Measurements from ENCODE around the gene FAM228A. TPM values are rescaled to one million over a fixed set of nuclear protein-coding genes. Genes with fewer than 3 reads are reported as not detected.
A peak's percentile ranks its signal among the peaks of the same experiment; 100 is the strongest.
"Not testable (repeated sequence)": the region's sequence is repeated elsewhere in the genome, so short reads cannot be mapped to it uniquely, and the experiment has no call there.

Gene FAM228A
- not detected in 2 replicates for total RNA-seq (2014; rRNA removed)
- percentile 20 among the genes with signal in this experiment for Bru-seq, nascent RNA
- BruChase-seq, experiment 1, labeled RNA remaining after a 6-hour chase, result percentile 30 among the genes with signal in this experiment
- BruChase-seq, experiment 2, labeled RNA remaining after a 2-hour chase, result percentile 52 among the genes with signal in this experiment
- long read RNA-seq, result 0 reads

DNA sequence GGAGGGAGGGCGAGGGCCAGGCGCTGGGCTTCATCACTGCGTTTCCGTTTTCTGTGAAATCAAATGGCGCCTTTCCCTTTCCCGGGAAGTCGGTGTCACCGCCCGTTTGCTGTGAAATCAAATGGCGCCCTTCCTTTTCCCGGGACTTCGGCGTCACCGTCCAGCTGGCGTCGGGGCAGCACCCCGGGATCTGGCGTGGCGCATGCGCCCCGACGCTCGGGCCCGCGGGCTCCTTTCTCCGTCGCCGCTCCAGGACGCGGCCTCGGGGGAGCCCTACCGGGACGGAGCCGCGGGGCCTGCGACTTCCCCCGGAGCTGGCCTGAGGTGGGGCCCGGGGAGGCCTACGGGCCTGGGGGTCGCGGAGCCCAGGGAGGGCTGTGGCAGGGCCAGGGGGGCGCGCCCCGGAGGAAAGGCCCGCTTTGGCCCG lies at the start of gene FAM228A:
FAM228A (plus strand) TSS at position 203 of the 427 bp plus-strand sequence. CDS start 428 bp downstream, outside the sequence.
- no TSS peak for BruUV-seq (replicated peaks)
- no peak within 1 kb of the TSS for H3K9ac ChIP-seq (ENCODE audit: low read length)
- H2AFZ ChIP-seq (ENCODE audit: low read length), result no peak within 1 kb of the TSS
- POLR2A ChIA-PET (ENCODE audit: unreplicated experiment), result no interaction called here
- H3K36me3 ChIP-seq (ENCODE audit: low read depth, low read length), result no peaks in the 10 kb centered on the region
- CTCF ChIA-PET, result no interaction called here
- no peaks in the 10 kb centered on the region for H3K9me3 ChIP-seq (ENCODE audit: low read length)
- no peaks in the 10 kb centered on the region for H3K79me2 ChIP-seq (ENCODE audit: low read length)
- H3K27me3 ChIP-seq (ENCODE audit: low read length), result no peaks in the 10 kb centered on the region
- no peak within 1 kb of the TSS for H3K4me2 ChIP-seq (ENCODE audit: low read length)
- H3K9me2 ChIP-seq (replicated peaks; ENCODE audit: low read length), result no peaks in the 10 kb centered on the region
- H3K4me1 ChIP-seq (ENCODE audit: insufficient read depth, low read length), result no peaks in the 10 kb centered on the region
- H3K27ac ChIP-seq (ENCODE audit: low read length), result no peak within 1 kb of the TSS
- DNase-seq, result no peak
- H4K20me1 ChIP-seq (ENCODE audit: low read length), result no peaks in the 10 kb centered on the region
- intact Hi-C loops (cut with micrococcal nuclease), result no loop called here
- H3F3A ChIP-seq (ENCODE audit: low read length, unreplicated experiment), result no peaks in the 10 kb centered on the region
- no peak for TF ChIP-seq EZH2 (IDR thresholded peaks at IDR 0.05; ENCODE audit: low read length, unreplicated experiment)
- no peak for ATAC-seq
- H3K4me3 ChIP-seq (ENCODE audit: low read length), result no peak within 1 kb of the TSS

DNA sequence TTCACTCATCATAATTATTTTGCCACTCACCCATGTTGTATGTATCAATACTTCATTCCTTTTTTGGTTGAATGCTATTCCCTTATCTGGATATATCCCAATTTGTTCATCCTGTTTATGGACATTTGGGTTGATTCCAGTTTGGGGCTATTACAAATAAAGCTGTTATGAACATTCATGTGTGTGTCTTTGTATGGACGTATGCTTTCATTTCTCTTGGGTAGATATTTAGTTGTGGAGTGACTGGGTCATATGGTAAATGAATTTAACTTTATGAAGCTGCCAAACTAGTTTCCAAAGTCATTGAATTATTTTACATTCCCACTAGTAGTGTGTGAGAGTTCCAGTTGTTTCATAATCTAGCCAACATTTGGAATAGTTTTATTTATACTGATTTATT lies 48.9 kb upstream of the FAM228A start:
- Histone ChIP-seq H3K27me3 (ENCODE audit: low read length) (no peaks in the 10 kb centered on the region), H3K27ac (ENCODE audit: low read length) (no peak overlapping the region), H3K36me3 (ENCODE audit: low read depth, low read length) (no peaks in the 10 kb centered on the region), H3K4me2 (ENCODE audit: low read length) (no peak overlapping the region), H3K9me3 (ENCODE audit: low read length) (no peaks in the 10 kb centered on the region), H3K79me2 (ENCODE audit: low read length) (peaks cover 18% of the 10 kb centered on the region), H3K9me2 (replicated peaks; ENCODE audit: low read length) (no peaks in the 10 kb centered on the region), H2AFZ (ENCODE audit: low read length) (no peak overlapping the region), H3F3A (ENCODE audit: low read length, unreplicated experiment) (no peaks in the 10 kb centered on the region), H3K4me3 (ENCODE audit: low read length) (no peak overlapping the region), H3K9ac (ENCODE audit: low read length) (no peak overlapping the region), H4K20me1 (ENCODE audit: low read length) (no peaks in the 10 kb centered on the region), H3K4me1 (ENCODE audit: insufficient read depth, low read length) (peaks cover 12% of the 10 kb centered on the region)
- intact Hi-C loops (cut with micrococcal nuclease), result no loop called here
- ATAC-seq (no peak), DNase-seq (no peak)
- TF ChIP-seq, protein P1, sequence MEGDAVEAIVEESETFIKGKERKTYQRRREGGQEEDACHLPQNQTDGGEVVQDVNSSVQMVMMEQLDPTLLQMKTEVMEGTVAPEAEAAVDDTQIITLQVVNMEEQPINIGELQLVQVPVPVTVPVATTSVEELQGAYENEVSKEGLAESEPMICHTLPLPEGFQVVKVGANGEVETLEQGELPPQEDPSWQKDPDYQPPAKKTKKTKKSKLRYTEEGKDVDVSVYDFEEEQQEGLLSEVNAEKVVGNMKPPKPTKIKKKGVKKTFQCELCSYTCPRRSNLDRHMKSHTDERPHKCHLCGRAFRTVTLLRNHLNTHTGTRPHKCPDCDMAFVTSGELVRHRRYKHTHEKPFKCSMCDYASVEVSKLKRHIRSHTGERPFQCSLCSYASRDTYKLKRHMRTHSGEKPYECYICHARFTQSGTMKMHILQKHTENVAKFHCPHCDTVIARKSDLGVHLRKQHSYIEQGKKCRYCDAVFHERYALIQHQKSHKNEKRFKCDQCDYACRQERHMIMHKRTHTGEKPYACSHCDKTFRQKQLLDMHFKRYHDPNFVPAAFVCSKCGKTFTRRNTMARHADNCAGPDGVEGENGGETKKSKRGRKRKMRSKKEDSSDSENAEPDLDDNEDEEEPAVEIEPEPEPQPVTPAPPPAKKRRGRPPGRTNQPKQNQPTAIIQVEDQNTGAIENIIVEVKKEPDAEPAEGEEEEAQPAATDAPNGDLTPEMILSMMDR (conservative IDR thresholded peaks at IDR 0.05; ENCODE audit: low read depth, low read length), result no peak
- TF ChIP-seq EZH2 (IDR thresholded peaks at IDR 0.05; ENCODE audit: low read length, unreplicated experiment), result no peak
- TF ChIP-seq EZH2phosphoT487 (IDR thresholded peaks at IDR 0.05; ENCODE audit: borderline replicate concordance, low read length), result no peak
- no TSS peak for BruUV-seq (replicated peaks)
- CTCF ChIA-PET, result no interaction called here
- POLR2A ChIA-PET (ENCODE audit: unreplicated experiment), result no interaction called here

DNA sequence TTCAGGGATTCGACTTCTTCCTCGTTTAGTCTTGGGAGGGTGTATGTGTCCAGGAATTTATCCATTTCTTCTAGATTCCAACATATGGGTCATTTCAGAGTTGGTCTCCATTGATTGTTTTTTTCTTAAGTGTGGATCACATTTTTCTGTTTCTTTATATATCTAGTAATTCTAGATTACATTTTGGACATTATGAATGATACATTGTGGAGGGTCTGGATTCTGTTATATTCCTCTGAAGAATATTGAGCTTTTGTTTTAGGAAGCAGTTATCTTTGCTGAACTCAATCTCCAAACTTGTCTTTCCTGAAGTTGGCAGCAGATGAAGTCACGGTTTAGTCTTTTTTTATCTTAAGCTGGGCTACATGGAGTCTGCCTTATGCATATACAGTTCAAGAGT lies 42.3 kb upstream of the FAM228A start:
- Histone ChIP-seq H3F3A (ENCODE audit: low read length, unreplicated experiment) (no peaks in the 10 kb centered on the region), H3K9me2 (replicated peaks; ENCODE audit: low read length) (no peaks in the 10 kb centered on the region), H3K4me3 (ENCODE audit: low read length) (no peak overlapping the region), H2AFZ (ENCODE audit: low read length) (no peak overlapping the region), H3K9ac (ENCODE audit: low read length) (no peak overlapping the region), H3K4me1 (ENCODE audit: insufficient read depth, low read length) (no peaks in the 10 kb centered on the region), H3K27me3 (ENCODE audit: low read length) (no peaks in the 10 kb centered on the region), H3K27ac (ENCODE audit: low read length) (no peak overlapping the region), H3K4me2 (ENCODE audit: low read length) (no peak overlapping the region), H4K20me1 (ENCODE audit: low read length) (no peaks in the 10 kb centered on the region), H3K36me3 (ENCODE audit: low read depth, low read length) (no peaks in the 10 kb centered on the region), H3K9me3 (ENCODE audit: low read length) (no peaks in the 10 kb centered on the region), H3K79me2 (ENCODE audit: low read length) (no peaks in the 10 kb centered on the region)
- no TSS peak for BruUV-seq (replicated peaks)
- ATAC-seq (no peak), DNase-seq (no peak)
- CTCF ChIA-PET, result no interaction called here
- intact Hi-C loops (cut with micrococcal nuclease), result no loop called here
- TF ChIP-seq EZH2 (IDR thresholded peaks at IDR 0.05; ENCODE audit: low read length, unreplicated experiment), result no peak
- TF ChIP-seq EZH2phosphoT487 (IDR thresholded peaks at IDR 0.05; ENCODE audit: borderline replicate concordance, low read length), result no peak
- TF ChIP-seq, protein P1 (conservative IDR thresholded peaks at IDR 0.05; ENCODE audit: low read depth, low read length), result no peak
- POLR2A ChIA-PET (ENCODE audit: unreplicated experiment), result no interaction called here

- H3F3A ChIP-seq (ENCODE audit: low read length, unreplicated experiment); H4K20me1 ChIP-seq (ENCODE audit: low read length); H3K9ac ChIP-seq (ENCODE audit: low read length); BruUV-seq (replicated peaks); H3K79me2 ChIP-seq (ENCODE audit: low read length); CTCF ChIA-PET; H2AFZ ChIP-seq (ENCODE audit: low read length); H3K9me2 ChIP-seq (replicated peaks; ENCODE audit: low read length); H3K27me3 ChIP-seq (ENCODE audit: low read length); H3K27ac ChIP-seq (ENCODE audit: low read length); H3K4me2 ChIP-seq (ENCODE audit: low read length); ATAC-seq; H3K4me3 ChIP-seq (ENCODE audit: low read length); POLR2A ChIA-PET (ENCODE audit: unreplicated experiment); H3K9me3 ChIP-seq (ENCODE audit: low read length); H3K4me1 ChIP-seq (ENCODE audit: insufficient read depth, low read length); DNase-seq; H3K36me3 ChIP-seq (ENCODE audit: low read depth, low read length); intact Hi-C loops (cut with micrococcal nuclease): not testable (repeated sequence)
These were observed 34.5 kb upstream of the FAM228A start for GRCh38 chr2:24140305-24140704.
